Caco-2 (cell line): ENCODE measurements around the gene BTG2. TPM values are rescaled to one million over a fixed set of nuclear protein-coding genes. Genes with fewer than 3 reads are reported as not detected.
A peak's percentile ranks its signal among the peaks of the same experiment; 100 is the strongest.

Source experiments
- BruUV-seq: library from RNA; stranded (reverse); fragments of 400-500 nt; replicated peaks from 2 replicates; lab custom pipeline; 2021; lab: Mats Ljungman, UMichigan
- CTCF ChIA-PET: fragments of 300-600 bp; sonication (Branson Sonifier 250); formaldehyde crosslinking; loops from one replicate; lab custom pipeline; 2022; ENCODE audit warnings: antibody characterized with exemption; lab: Charles Lee
- POLR2A ChIA-PET: fragments of 300-600 bp; sonication (Branson Sonifier 250); formaldehyde crosslinking; loops from one replicate; lab custom pipeline; 2022; ENCODE audit warnings: antibody characterized with exemption; lab: Charles Lee
- DNase-seq, 2 experiments: peaks; one replicate each; pipeline versions ENCODE4 v3.0.0 to v3.0.0-alpha.2; 2020 to 2022
- H3K27me3 ChIP-seq: replicated peaks from 2 replicates; pipeline ENCODE4 v1.6.0; 2011; ENCODE audit warnings: low read length; ENCODE audit not compliant: control insufficient read depth, insufficient read depth
- H3K36me3 ChIP-seq: 2 replicates; pipeline ENCODE4 v1.5.1; 2011; ENCODE audit warnings: low read length; ENCODE audit not compliant: control insufficient read depth, insufficient read depth
- H3K4me1 ChIP-seq: fragments of 250-450 bp; sonication (Bioruptor Pico); 2 replicates; pipeline ENCODE4 v1.5.1; 2020; ENCODE audit warnings: mild to moderate bottlenecking
- H3K4me3 ChIP-seq: 2 replicates; pipeline ENCODE4 v1.5.1; 2011; ENCODE audit warnings: low read depth, mild to moderate bottlenecking, control low read depth, low read length
- H3K9me3 ChIP-seq: fragments of 250-450 bp; sonication (Bioruptor Pico); 2 replicates; pipeline ENCODE4 v1.5.1; 2020; ENCODE audit warnings: mild to moderate bottlenecking, moderate library complexity
- H3K27ac Mint-ChIP-seq: one replicate; pipeline ENCODE4 v1.8.0; 2022; ENCODE audit warnings: mixed read lengths; ENCODE audit not compliant: unreplicated experiment
- H3K27me3 Mint-ChIP-seq: one replicate; pipeline ENCODE4 v1.8.0; 2022; ENCODE audit warnings: mixed read lengths; ENCODE audit not compliant: insufficient read depth, unreplicated experiment
- H3K36me3 Mint-ChIP-seq: one replicate; pipeline ENCODE4 v1.8.0; 2022; ENCODE audit warnings: mild to moderate bottlenecking, mixed read lengths; ENCODE audit not compliant: insufficient read depth, unreplicated experiment
- H3K4me1 Mint-ChIP-seq: one replicate; pipeline ENCODE4 v1.8.0; 2022; ENCODE audit warnings: low read depth, mixed read lengths; ENCODE audit not compliant: unreplicated experiment
- H3K4me3 Mint-ChIP-seq: one replicate; pipeline ENCODE4 v1.8.0; 2022; ENCODE audit warnings: mild to moderate bottlenecking, moderate library complexity, mixed read lengths; ENCODE audit not compliant: unreplicated experiment
- H3K9me3 Mint-ChIP-seq: one replicate; pipeline ENCODE4 v1.8.0; 2022; ENCODE audit warnings: mixed read lengths; ENCODE audit not compliant: unreplicated experiment
- CTCF ChIP-seq, 2 experiments: fragments of 200-600 bp in 1 of 2; IDR thresholded peaks; 1 replicate in 1 of 2; 2 replicates in 1 of 2; pipeline versions ENCODE4 v1.5.1 to v1.8.0; 2011 to 2022; ENCODE audit warnings: antibody characterized with exemption in 1 of 2, control low read depth in 1 of 2, inconsistent platforms in 1 of 2, low read depth in 1 of 2, low read length in 1 of 2, mild to moderate bottlenecking in 1 of 2, moderate library complexity in 1 of 2; ENCODE audit not compliant: insufficient read depth in 1 of 2, severe bottlenecking in 1 of 2, unreplicated experiment in 1 of 2
- intact Hi-C: fragments of 100-400 bp; cut with micrococcal nuclease; formaldehyde crosslinking; loops from one replicate; pipeline ENCODE4 v1.10.0; 2022; ENCODE audit not compliant: unreplicated experiment
- total RNA-seq: library from RNA; stranded (reverse); gene quantifications from 2 replicates; pipeline ENCODE4 v1.2.3, GENCODE V29; 2022

Gene BTG2
- total RNA-seq, 1 experiment from 2014 or later = 21.2 TPM

- no peaks in the 10 kb centered on the region for H3K36me3 Mint-ChIP-seq
- no peaks in the 10 kb centered on the region for H3K9me3 Mint-ChIP-seq
- peak in 1 of 2 experiments; percentile 70 for DNase-seq
- Histone ChIP-seq H3K36me3 (no peaks in the 10 kb centered on the region), H3K4me3 (no peak overlapping the region), H3K9me3 (no peaks in the 10 kb centered on the region), H3K4me1 (peaks cover 21% of the 10 kb centered on the region), H3K27me3 (no peaks in the 10 kb centered on the region)
- H3K27me3 Mint-ChIP-seq = no peaks in the 10 kb centered on the region
- ChIA-PET POLR2A (interaction anchor here (0.7 to 1.0 kb wide), 2 partner anchors 8 to 22 kb away, joined by 4 read pairs; no protein-coding TSS in a partner anchor), CTCF (interaction anchor here (0.9 to 1.2 kb wide), 2 partner anchors 8 to 16 kb away, joined by 3 to 4 read pairs; no protein-coding TSS in a partner anchor)
- peaks cover 34% of the 10 kb centered on the region for H3K4me1 Mint-ChIP-seq
- intact Hi-C loops = no loop called here
- TF ChIP-seq CTCF (IDR thresholded peaks at IDR 0.05; ENCODE audit: insufficient read depth in 1 of 2, low read depth in 1 of 2, low read length in 1 of 2, severe bottlenecking in 1 of 2, unreplicated experiment in 1 of 2) = no peak
- no TSS peak for BruUV-seq
- H3K27ac Mint-ChIP-seq = peak overlapping the region; percentile 29
- no peak overlapping the region for H3K4me3 Mint-ChIP-seq
These were observed 22.4 kb upstream of the BTG2 start for GRCh38 chr1:203282720-203283542.

DNA sequence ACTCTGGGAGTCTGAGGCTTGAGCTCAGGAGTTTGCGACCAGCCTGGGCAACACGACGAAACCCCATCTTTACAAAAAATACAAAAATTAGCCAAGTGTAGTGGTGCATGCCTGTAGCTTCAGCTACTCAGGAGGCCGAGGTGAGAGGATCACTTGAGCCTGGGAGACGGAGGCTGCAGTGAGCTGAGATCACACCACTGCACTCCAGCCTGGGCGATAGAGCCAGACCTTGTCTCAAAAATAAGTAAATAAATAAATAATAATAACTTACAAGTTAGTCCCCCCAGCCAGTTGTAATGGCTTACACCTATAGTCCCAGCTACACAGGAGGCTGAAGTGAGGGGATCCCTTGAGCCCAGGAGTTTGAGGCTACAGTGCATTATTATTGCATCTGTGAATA is 21.7 kb upstream of the BTG2 start:
- H3K9me3 ChIP-seq = no peaks in the 10 kb centered on the region
- ChIA-PET CTCF (interaction anchor here (0.9 to 1.2 kb wide), 2 partner anchors 7 to 16 kb away, joined by 3 to 4 read pairs; no protein-coding TSS in a partner anchor), POLR2A (interaction anchor here (0.6 kb wide), 1 partner anchor 21 kb away, joined by 3 read pairs; no protein-coding TSS in a partner anchor)
- H3K4me1 Mint-ChIP-seq = peaks cover 35% of the 10 kb centered on the region
- no peak for TF ChIP-seq CTCF (IDR thresholded peaks at IDR 0.05; ENCODE audit: insufficient read depth in 1 of 2, low read depth in 1 of 2, low read length in 1 of 2, severe bottlenecking in 1 of 2, unreplicated experiment in 1 of 2)
- H3K4me3 Mint-ChIP-seq = no peak overlapping the region
- H3K27me3 ChIP-seq = no peaks in the 10 kb centered on the region
- no peaks in the 10 kb centered on the region for H3K27me3 Mint-ChIP-seq
- no peak for DNase-seq
- intact Hi-C loops = no loop called here
- H3K4me1 ChIP-seq = peaks cover 19% of the 10 kb centered on the region
- no peak overlapping the region for H3K4me3 ChIP-seq
- no peaks in the 10 kb centered on the region for H3K36me3 Mint-ChIP-seq
- no peak overlapping the region for H3K27ac Mint-ChIP-seq
- H3K9me3 Mint-ChIP-seq = no peaks in the 10 kb centered on the region
- BruUV-seq = no TSS peak
- no peaks in the 10 kb centered on the region for H3K36me3 ChIP-seq

DNA sequence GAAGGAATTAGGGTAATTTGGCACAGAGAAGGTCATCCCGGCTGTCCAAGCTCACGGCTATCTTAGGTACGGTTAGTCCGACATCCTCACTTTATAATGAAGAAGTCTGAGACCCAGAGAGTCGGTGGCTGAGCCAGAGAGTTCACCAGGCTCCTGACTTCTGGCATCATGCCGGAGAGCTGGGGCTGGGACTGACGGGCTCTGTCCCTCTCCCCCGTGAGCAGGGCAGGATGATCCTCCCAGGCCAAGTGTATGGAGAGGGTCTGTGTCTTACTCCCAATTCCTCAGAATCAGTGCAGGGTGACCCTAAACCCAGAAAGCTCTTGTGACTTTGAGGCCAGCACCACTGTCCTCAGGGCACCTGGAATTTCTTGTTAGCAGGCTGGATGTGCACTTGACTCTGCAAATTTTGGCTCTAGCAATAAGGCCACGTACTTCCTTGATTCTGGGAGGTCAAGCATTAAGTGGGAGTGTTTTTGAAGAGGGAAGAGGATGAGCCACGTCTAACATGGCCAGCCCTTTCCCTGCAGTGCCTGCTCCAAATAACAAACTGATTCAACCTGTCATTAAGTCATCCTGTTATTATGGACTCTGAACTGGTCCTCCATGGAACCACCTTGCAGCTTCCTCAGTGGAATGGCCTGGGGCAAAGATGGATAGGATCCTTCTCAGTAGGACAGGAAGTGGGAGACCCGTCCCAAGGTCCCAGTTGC is 20.8 kb upstream of the BTG2 start:
- no TSS peak for BruUV-seq

More for the DNA sequence above, 20.8 kb upstream of the BTG2 start:
- TF ChIP-seq CTCF (IDR thresholded peaks at IDR 0.05; ENCODE audit: insufficient read depth in 1 of 2, low read depth in 1 of 2, low read length in 1 of 2, severe bottlenecking in 1 of 2, unreplicated experiment in 1 of 2) = no peak
- ChIA-PET POLR2A (no interaction called here), CTCF (interaction anchor here (1.0 kb wide), 1 partner anchor 12 kb away, joined by 5 read pairs; no protein-coding TSS in a partner anchor)
- Mint-ChIP-seq H3K9me3 (no peaks in the 10 kb centered on the region), H3K27me3 (no peaks in the 10 kb centered on the region), H3K27ac (no peak overlapping the region), H3K4me1 (peaks cover 28% of the 10 kb centered on the region), H3K4me3 (no peak overlapping the region), H3K36me3 (no peaks in the 10 kb centered on the region)
- Histone ChIP-seq H3K27me3 (no peaks in the 10 kb centered on the region), H3K36me3 (no peaks in the 10 kb centered on the region), H3K4me1 (peaks cover 29% of the 10 kb centered on the region), H3K4me3 (no peak overlapping the region), H3K9me3 (no peaks in the 10 kb centered on the region)
- intact Hi-C loops = no loop called here
- DNase-seq = no peak
